ENCODE results near the gene S100A2.

S100A2 gene

GRCh38 chr1:153565529-153566374, at the start of gene S100A2:
Gene S100A2, minus strand, starts transcription at chr1:153565844. Its CDS starts 1,967 bp downstream, at chr1:153563877.
- DNase-seq: peak; percentile 23

GRCh38 chr1:153615406-153615805, 49.8 kb upstream of the S100A2 start:
- no peak for DNase-seq

- DNase-seq: no peak
Observed at GRCh38 chr1:153614906-153615305, 49.3 kb upstream of the S100A2 start.

GRCh38 chr1:153614189-153614900, 48.7 kb upstream of the S100A2 start:
- DNase-seq: no peak

GRCh38 chr1:153613406-153613805, 47.8 kb upstream of the S100A2 start:
- no peak for DNase-seq

GRCh38 chr1:153612755-153613331, 47.2 kb upstream of the S100A2 start, which contains the start of gene S100A16:
Gene S100A16, minus strand, starts transcription at chr1:153613137. Its CDS starts 4,986 bp downstream, at chr1:153608151.
- no peak for DNase-seq

- no peak for DNase-seq
Observed at GRCh38 chr1:153612111-153612754, 46.6 kb upstream of the S100A2 start.

GRCh38 chr1:153611356-153611755, 45.7 kb upstream of the S100A2 start:
- no peak for DNase-seq

GRCh38 chr1:153610811-153611301, 45.2 kb upstream of the S100A2 start:
- DNase-seq: no peak

- DNase-seq: no peak
Observed at GRCh38 chr1:153610334-153610733, 44.7 kb upstream of the S100A2 start.

GRCh38 chr1:153609585-153609907, 43.9 kb upstream of the S100A2 start:
- no peak for DNase-seq

GRCh38 chr1:153608742-153609584, 43.3 kb upstream of the S100A2 start:
- DNase-seq: no peak

GRCh38 chr1:153608089-153608682, 42.5 kb upstream of the S100A2 start:
- no peak for DNase-seq

GRCh38 chr1:153607381-153607780, 41.7 kb upstream of the S100A2 start:
- no peak for DNase-seq

GRCh38 chr1:153606194-153606593, 40.5 kb upstream of the S100A2 start:
- no peak for DNase-seq

GRCh38 chr1:153602749-153603148, 37.1 kb upstream of the S100A2 start:
- no peak for DNase-seq

GRCh38 chr1:153599847-153600246, 34.2 kb upstream of the S100A2 start:
- no peak for DNase-seq

GRCh38 chr1:153598309-153599172, 32.9 kb upstream of the S100A2 start:
- peak; percentile 12 for DNase-seq

- no peak for DNase-seq
Observed at GRCh38 chr1:153597206-153597605, 31.6 kb upstream of the S100A2 start.

GRCh38 chr1:153592748-153593147, 27.1 kb upstream of the S100A2 start:
- no peak for DNase-seq

GRCh38 chr1:153588482-153588881, 22.8 kb upstream of the S100A2 start:
- no peak for DNase-seq

All from CD4-positive, alpha-beta T cell treated with Interleukin-10 for 1 hour (primary cell).